Measurements from ENCODE around the gene TNFSF10.

TNFSF10 gene

GRCh38 chr3:172517859-172518466, 5.3 kb downstream of the TNFSF10 start:
- DNase-seq (ENCODE audit: low read depth in 2 of 2): peak; percentile 30 to 33

GRCh38 chr3:172516318-172517214, 6.7 kb downstream of the TNFSF10 start:
- DNase-seq (ENCODE audit: low read depth in 2 of 2): no peak

- DNase-seq (ENCODE audit: low read depth in 2 of 2): no peak
Measured at GRCh38 chr3:172515130-172515918, 7.9 kb downstream of the TNFSF10 start.

- no peak for DNase-seq (ENCODE audit: low read depth in 2 of 2)
Measured at GRCh38 chr3:172514678-172515077, 8.6 kb downstream of the TNFSF10 start.

- DNase-seq (ENCODE audit: low read depth in 2 of 2): no peak
Measured at GRCh38 chr3:172513488-172513887, 9.7 kb downstream of the TNFSF10 start.

- peak; percentile 33 to 72 for DNase-seq (ENCODE audit: low read depth in 2 of 2)
Measured at GRCh38 chr3:172511783-172512762, 11.2 kb downstream of the TNFSF10 start.

GRCh38 chr3:172506094-172506493, 17.1 kb downstream of the TNFSF10 start:
- DNase-seq (ENCODE audit: low read depth in 2 of 2): no peak

GRCh38 chr3:172501540-172501939, 21.7 kb downstream of the TNFSF10 start:
- DNase-seq (ENCODE audit: low read depth in 2 of 2): no peak

GRCh38 chr3:172490198-172490669, 33.0 kb downstream of the TNFSF10 start:
- peak; percentile 62 to 63 for DNase-seq (ENCODE audit: low read depth in 2 of 2)

- DNase-seq (ENCODE audit: low read depth in 2 of 2): no peak
Measured at GRCh38 chr3:172478116-172478515, 45.1 kb downstream of the TNFSF10 start.

- DNase-seq (ENCODE audit: low read depth in 2 of 2): no peak
Measured at GRCh38 chr3:172476347-172476746, 46.9 kb downstream of the TNFSF10 start.

- DNase-seq (ENCODE audit: low read depth in 2 of 2): no peak
Measured at GRCh38 chr3:172475703-172476102, 47.5 kb downstream of the TNFSF10 start.

- DNase-seq (ENCODE audit: low read depth in 2 of 2): no peak
Measured at GRCh38 chr3:172471903-172472302, 51.3 kb downstream of the TNFSF10 start.

GRCh38 chr3:172470588-172470987, 52.6 kb downstream of the TNFSF10 start:
- DNase-seq (ENCODE audit: low read depth in 2 of 2): no peak

- no peak for DNase-seq (ENCODE audit: low read depth in 2 of 2)
Measured at GRCh38 chr3:172467170-172467824, 55.9 kb downstream of the TNFSF10 start.

- no peak for DNase-seq (ENCODE audit: low read depth in 2 of 2)
Measured at GRCh38 chr3:172466553-172467130, 56.6 kb downstream of the TNFSF10 start.

GRCh38 chr3:172465281-172465680, 57.9 kb downstream of the TNFSF10 start:
- DNase-seq (ENCODE audit: low read depth in 2 of 2): no peak

- DNase-seq (ENCODE audit: low read depth in 2 of 2): no peak
Measured at GRCh38 chr3:172464306-172464705, 58.9 kb downstream of the TNFSF10 start.

GRCh38 chr3:172461530-172462138, 61.6 kb downstream of the TNFSF10 start:
- DNase-seq (ENCODE audit: low read depth in 2 of 2): no peak

GRCh38 chr3:172456404-172456803, 66.8 kb downstream of the TNFSF10 start:
- no peak for DNase-seq (ENCODE audit: low read depth in 2 of 2)
